DMS153 treated with DMSO at 0.1 percent for 48 hours (cell line): ENCODE measurements around the gene TNFSF9.
"Not testable (repeated sequence)": the region's sequence is repeated elsewhere in the genome, so short reads cannot be mapped to it uniquely, and the experiment has no call there.

Source experiments
- DNase-seq: peaks from one replicate; lab custom pipeline; 2025; ENCODE audit not compliant: unreplicated experiment; lab: John Stamatoyannopoulos, UW

The TNFSF9 gene

DNA sequence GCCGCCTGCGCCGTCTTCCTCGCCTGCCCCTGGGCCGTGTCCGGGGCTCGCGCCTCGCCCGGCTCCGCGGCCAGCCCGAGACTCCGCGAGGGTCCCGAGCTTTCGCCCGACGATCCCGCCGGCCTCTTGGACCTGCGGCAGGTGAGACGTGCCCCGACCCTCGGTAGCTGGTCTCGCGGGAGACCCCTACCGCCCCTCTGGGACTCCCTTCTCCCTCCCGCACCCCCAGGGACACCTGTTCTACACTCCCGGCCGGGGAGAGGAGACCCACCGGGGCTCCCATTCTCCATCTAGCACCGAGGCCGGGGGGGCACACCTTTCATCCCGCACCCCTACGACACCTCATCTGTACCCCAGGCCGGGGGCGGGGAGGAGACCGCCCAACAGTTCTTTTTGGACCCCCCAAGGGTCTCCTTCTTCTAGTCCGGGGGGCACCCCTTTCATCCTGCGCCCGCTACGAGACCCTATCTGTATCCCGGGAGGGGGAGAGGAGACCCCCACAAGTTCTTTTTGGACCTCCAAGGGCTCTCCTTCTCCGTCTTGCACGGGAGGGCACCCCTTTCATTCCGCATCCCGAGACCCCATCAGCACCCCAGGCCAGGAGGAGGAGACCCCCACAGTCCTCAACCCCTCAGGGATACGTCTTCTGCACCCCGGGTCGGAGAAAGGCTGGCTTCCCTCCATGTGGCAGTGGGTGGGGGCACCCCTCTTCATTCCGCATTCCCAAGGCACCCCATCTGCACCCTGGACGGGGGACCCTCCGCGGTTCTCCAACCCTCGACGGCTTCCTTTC, 533 bp downstream of the TNFSF9 start:
- DNase-seq, result no peak

DNA sequence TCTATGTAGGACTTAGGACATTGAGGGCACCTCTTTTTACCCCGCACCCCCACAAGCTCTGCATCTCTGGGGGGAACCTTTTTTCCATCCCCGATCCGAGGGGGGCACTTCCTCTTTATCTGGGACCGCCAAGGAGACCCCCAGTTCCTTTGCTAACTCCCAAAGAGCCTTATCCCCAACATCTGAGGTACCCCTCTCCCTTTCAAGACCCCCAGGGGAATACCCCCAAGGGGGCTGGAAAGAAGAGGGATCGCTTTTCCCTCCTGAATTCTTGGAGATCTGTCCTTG, 1.1 kb downstream of the TNFSF9 start:
- no peak for DNase-seq

DNA sequence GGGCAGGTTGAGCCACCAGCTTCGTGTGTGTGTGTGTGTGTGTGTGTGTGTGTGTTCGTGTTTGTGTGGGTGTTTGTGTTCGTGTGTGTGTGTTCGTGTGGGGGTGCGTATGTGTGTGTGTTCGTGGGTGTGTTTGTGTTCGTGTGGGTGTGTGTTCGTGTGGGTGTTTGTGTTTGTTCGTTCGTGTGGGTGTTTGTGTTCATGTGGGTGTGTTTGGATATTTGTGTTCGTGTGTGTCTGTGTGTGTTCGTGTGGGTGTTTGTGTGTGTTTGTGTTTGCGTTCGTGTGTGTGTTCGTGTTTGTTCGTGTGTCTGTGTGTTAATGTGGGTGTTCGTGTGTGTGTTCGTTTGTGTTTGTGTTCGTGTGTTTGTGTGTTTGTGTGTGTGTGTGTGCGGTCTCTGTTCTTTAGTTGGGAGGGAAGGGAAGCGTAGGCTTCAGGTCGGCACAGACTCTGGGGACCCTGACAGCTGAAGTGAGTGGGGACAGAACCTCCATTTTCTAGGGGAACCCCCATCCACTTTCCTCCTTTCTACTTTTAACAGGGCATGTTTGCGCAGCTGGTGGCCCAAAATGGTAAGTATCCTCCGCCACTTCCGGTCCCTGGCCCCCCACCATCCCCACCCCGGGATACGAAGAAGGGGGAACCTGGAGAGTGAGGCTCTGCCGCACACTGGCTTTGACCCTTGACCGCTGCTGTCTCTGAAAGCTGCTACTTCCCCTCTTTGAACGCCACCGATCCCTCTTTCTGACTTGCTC, 1.6 kb downstream of the TNFSF9 start:
- DNase-seq, result no peak

DNA sequence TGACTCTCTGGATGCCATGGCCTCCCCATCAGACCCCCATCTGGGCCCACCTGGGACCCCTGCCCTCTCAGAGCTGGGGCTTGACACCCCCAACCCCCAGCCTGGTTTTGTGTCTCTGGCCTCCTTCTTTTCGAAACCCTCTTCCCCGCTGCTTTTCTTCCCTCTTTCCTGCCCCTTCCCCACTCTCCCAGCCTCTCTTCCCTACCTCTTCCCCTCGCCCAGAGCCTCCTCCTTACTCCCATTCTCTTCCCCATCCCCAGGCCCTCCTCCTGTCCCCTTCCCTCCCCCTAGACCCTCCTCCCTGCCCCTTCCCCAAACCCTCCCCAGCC, 2.1 kb downstream of the TNFSF9 start:
- no peak for DNase-seq

DNA sequence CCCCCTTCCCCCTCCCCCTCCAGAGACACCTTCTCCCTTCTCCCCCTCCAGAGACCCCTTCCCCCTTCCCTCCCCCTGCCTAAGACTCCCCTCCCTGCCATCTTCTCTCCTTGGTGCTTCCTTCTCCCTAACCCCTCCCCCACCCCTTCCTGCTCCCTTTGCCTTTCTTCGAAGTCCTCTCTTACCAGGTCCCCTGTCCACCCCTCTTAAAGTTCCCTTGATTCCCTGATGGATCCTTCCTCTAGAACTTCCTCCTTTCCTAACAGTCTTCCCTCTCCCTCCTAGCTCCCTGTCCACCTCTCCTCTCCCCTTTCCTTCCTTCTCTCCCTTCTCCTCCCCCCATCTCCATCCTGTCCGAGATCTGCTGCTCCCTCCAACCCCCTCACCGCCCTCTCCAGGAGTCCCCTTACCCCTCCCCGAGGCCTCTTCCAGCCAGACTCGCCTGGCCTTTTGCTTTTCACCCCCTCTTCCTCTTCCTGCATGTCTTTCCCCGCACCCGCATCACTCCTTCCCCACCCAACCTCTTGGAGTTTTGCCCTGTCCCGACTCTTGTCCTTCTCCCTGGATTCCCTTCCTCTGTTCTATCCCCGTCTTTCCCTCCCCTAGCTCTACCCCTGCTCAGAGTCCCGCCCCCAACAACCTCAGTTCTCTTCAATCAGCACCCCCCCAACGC, 3.1 kb downstream of the TNFSF9 start:
- DNase-seq, result no peak

DNA sequence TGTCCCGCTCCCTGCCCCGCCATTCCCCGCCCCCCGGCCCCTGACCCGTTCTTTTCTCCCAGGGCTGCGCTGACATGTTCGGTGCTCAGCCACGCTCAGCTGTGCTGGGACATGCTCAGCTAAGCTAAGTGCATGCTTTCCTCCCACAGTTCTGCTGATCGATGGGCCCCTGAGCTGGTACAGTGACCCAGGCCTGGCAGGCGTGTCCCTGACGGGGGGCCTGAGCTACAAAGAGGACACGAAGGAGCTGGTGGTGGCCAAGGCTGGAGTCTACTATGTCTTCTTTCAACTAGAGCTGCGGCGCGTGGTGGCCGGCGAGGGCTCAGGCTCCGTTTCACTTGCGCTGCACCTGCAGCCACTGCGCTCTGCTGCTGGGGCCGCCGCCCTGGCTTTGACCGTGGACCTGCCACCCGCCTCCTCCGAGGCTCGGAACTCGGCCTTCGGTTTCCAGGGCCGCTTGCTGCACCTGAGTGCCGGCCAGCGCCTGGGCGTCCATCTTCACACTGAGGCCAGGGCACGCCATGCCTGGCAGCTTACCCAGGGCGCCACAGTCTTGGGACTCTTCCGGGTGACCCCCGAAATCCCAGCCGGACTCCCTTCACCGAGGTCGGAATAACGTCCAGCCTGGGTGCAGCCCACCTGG, 3.7 kb downstream of the TNFSF9 start:
- DNase-seq, result no peak

DNA sequence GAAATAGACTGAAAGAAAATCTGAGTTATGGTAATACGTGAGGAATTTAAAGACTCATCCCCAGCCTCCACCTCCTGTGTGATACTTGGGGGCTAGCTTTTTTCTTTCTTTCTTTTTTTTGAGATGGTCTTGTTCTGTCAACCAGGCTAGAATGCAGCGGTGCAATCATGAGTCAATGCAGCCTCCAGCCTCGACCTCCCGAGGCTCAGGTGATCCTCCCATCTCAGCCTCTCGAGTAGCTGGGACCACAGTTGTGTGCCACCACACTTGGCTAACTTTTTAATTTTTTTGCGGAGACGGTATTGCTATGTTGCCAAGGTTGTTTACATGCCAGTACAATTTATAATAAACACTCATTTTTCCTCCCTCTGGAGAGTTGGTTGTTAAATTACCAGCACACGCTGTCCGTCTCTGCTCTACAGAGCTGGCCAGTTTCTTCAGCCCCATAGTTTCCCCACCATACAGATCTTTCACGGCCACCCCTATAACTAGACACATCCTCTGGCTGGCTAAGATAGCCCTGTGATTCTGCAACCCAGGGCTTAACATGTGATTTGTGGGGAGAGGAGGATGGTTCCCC, 4.8 kb downstream of the TNFSF9 start:
- no peak for DNase-seq

DNA sequence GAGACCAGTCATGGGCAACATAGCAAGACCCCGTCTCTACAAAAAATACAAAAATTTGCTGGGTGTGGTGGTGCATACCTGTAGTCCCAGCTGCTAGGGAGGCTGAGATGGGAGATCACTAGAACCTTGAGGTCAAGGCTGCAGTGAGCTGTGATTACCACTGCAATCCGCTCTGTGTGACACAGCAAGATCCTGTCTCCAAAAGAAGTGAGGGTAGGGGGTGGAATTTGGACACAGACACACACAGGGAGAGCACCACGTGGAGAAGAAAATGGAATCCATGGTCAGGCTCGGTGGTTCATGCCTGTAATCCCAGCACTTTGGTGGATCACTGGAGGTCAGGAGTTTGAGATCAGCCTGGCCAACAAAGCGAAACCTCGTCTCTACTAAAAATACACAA, 8.7 kb downstream of the TNFSF9 start:
- DNase-seq, result no peak

DNA sequence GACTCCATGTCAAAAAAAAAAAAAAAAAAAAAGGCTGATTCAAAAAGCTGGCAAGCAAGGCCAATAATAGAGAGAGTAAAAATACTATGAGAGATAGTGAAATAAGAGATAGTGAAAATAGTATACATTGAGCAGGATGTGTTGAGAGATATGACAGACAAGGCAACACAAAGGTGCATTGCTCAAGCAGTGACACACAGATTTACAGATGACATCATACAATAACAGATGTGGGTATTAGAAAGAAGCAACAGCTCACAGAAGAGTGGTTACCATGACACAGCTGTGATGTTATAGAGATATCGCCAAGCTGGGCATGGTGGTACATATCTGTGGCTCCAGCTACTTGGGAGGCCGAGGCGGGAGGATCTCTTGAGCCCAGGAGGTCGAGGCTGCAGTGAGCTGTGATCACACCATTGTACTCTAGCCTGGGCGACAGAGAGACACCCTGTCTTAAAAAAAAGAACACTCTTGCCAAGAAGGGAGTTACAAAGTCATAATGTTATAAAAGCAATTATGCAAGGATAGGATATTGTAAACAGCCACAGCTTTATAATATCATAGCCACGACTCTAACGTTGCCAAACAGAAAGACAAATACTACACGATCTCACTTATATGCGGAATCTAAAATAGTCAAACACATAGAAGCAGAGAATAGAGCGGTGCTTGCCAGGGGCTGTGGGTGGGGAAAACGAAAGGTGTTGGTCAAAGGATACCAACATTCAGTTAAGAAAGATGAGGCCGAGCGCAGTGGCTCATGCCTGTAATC, 10.3 kb downstream of the TNFSF9 start:
- no peak for DNase-seq

DNA sequence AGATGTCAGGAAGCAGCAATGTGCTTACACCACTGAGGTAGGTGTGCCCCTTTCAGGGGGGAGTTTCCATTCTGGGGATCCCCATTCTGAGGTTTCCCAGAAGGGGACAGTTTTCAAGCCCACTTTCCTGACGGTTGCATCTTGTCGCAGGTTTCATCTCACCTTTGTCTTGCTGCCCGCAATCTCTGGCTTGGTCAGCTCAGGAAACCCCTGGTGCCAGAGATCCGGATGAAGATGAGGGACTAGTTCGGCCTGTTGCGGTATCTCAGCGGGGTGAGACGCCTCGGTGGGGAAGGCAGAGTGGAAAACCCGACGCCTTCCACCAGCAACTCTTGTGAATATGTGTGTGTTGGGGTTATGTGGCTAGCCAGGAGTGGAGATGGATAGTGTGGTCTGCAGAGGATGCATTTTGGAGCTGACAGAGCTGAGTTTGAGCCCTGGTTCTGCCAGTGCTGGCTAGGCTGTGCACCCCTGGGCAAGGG, 13.1 kb downstream of the TNFSF9 start:
- DNase-seq, result no peak

DNA sequence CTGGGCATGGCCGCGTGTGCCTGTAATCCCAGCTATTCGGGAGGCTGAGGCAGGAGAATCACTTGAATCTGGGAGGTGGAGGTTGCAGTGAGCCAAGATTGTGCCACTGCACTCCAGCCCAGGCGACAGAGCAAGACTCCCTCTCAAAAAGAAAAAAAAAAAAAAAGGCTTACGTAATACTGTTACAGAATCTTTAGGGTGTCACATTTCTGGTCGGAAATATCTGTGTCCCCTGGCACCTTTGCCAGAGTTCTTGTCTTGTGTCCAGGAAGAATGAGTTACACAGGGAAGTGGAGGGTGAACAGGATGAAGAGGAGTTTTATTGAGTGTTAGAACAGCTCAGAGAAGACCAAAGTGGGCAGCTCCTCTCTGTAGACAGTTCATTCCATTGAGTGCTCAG, 19.9 kb downstream of the TNFSF9 start:
- DNase-seq, result not testable (repeated sequence)

DNA sequence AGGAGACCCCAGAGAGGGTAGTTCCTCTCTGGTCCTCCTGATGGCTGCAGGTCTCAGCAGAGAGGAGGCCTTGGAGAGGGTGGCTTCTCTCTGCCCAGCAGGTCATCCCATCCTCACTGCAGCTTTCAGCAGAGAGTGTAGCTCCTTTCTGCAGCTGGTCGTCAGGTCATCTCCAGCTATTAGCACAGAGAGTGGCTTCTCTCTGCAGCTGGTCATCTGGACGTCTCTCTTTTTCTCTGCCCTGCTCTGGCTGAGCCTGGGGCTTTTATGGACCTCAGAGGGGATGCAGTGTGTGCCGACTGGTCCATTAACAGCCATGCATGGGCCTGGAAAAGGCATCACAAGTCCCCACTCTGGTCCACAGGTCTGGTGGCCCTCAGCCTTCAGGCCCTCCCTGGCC, 20.3 kb downstream of the TNFSF9 start:
- DNase-seq, result no peak

DNA sequence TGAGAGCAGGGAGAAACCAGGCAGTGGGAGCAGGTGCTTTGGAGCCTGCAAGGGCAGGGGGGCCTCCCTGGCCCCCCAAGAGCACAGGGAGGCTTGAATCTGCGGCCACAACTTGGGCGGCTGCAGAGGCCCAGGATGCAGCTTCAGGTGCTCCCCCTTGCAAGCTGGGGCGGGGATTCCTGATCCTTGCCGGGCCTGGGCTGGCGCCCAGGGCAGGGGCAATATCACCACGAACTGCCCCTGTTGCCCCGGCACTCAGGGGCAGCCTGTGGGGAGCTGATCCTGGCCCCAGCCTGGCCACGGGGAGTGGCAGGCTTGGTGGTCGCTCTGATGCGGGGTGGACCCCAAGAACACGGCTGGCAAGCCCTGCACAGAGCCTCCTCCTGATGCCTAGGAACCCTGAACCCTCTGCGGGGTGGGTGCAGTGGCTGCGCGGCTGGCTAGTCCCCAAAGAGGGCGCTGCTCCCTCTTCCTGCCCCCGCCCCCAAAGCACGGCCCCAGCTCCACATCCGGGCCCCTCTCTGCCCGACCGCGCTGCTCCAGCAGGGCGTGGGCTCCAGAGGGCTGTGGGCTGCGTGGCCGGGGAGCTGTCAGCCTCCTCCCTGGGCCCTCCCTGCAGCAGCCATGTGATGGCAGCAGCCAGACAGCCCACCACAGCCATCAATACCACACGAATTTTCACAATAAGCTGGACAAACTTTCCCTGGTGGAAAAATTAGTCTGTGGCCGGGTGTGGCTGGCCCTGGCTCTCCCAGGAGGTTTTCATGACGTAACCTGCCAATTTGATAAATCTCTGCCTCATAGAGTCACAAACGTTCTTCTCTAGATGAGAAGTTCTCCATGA, 21.0 kb downstream of the TNFSF9 start:
- DNase-seq, result no peak

DNA sequence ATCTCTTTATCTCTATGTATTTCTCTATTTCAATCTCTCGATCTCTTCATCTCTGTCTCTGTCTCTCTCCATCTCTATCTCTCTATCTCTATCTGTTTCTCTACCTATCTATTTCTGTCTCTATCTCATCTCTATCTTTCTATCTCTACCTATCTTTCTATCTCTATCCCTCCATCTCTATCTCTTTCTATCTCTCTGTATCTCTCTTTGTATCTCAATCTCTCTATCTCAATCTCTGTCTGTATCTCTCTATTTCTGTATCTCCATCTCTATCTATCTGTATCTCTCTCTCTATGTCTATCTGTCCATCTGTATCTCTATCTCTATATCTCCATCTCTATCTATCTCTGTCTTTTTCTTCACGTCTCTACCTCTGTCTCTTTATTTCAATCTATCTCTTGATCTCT, 25.2 kb downstream of the TNFSF9 start:
- DNase-seq, result no peak

DNA sequence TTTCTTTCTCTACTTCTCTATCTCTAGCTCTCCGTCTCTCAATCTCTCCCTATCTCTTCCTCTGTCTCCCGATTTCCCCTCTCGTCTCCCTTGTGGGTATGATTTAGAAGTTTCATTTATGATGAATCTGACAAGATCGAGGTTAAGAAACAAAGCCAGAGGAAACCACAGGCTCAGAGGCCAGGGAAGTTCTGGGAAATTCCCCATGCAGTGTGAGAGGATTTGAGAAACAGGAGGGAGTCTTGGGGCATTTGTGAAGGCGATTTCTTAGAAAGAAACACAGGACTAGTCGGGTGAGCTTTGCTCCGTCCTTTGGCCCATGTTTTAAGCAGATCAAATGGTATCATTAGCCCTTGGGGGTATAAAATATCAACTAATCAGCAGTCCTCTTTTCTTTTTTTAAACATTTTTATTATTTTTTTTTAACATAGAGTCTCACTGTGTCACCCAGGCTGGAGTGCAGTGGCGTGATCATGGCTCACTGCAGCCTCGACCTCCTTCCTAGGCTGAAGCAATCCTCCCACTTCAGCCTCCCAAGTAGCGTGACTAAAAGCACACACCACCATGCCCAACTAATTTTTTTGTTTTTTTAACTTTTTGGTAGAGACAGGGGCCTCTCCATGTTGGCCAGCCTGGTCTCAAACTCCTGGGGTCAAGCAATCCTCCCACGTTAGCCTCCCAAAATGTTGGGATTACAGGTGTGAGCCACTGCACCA, 25.8 kb downstream of the TNFSF9 start:
- DNase-seq, result no peak

DNA sequence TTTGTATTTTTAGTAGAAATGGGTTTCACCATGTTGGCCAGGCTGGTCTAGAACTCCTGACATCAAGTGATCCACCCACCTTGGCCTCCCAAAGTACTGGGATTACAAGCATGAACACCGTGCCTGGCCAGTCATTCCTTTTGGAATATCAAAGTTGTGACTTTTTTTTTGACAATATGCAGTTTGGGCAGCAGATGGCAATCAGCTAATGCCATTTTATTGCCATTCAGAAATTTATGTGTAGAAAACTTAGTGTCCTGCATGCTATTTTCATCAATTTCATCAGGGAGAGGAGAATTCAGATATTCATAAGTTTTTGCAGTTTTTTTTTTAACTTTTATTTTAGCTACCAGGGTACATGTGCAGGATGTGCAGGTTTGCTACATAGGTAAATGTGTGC, 31.6 kb downstream of the TNFSF9 start:
- not testable (repeated sequence) for DNase-seq

DNA sequence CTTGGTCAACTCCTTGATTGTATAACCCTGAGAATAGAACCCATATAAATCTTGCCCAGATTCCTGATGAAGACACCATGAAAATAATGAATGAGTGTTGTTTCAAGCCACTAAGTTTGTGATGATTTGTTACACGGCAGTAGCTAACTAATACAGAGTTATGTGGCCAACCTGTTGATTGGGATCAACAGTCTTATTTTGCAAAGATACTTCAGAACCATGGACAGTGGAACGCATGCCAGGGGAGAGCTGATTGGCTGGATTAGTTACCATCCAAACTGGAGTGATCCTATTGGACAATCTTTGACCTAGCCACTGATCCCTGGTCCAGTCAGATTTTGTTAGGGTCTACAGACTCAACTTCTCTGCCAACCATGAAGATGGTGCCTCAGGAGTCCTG, 33.6 kb downstream of the TNFSF9 start:
- DNase-seq, result no peak

DNA sequence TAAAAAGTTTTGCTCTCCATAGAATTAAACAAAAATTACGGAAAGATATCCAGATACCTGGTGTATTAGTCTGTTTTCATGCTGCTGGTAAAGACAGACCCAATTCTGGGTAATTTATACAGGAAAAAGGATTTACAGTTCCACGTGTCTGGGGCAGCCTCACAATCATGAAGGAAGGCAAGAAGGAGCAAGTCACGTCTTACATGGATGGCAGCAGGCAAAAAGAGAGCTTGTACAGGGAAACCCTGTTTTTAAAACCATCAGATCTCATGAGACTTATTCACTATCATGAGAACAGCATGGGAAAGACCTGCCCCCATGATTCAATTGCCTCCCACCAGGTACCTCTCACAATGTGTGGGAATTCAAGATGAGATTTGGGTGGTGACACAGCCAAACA, 35.9 kb downstream of the TNFSF9 start:
- DNase-seq, result not testable (repeated sequence)

DNA sequence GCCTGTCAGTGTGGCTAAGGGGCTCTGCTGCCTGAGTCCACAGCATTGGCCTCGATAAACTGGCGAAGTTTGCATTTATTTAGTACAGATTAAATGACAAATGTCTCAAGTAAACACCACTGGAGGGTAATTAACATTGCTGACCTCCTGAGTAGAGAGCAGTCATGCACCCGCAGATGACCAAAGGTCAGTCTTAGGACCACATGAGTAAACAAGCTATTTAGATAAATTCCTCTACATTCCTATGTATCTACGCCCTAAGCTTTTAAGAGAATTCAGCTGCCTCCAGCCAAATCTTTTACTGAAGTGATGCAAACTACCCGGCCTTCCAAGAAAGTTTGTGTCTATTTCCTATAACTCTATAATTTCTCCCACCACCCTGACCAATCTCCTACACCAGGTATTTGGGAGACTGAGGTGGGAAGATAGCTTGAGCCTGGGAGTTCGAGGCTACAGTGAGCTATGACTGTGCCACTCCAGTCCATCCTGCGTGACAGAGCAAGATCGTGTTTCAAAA, 37.2 kb downstream of the TNFSF9 start:
- DNase-seq, result no peak
